GM18867 (cell line): Measurements from ENCODE around the gene ANO10.
"Not testable (repeated sequence)": the region's sequence is repeated elsewhere in the genome, so short reads cannot be mapped to it uniquely, and the experiment has no call there.

Experiments used
- ATAC-seq: cut with Tn5 transposase; IDR thresholded peaks from one replicate; pipeline ENCODE4 v1.9.1; 2021; ENCODE audit warnings: mild to moderate bottlenecking, moderate library complexity; ENCODE audit not compliant: unreplicated experiment

The ANO10 gene

DNA sequence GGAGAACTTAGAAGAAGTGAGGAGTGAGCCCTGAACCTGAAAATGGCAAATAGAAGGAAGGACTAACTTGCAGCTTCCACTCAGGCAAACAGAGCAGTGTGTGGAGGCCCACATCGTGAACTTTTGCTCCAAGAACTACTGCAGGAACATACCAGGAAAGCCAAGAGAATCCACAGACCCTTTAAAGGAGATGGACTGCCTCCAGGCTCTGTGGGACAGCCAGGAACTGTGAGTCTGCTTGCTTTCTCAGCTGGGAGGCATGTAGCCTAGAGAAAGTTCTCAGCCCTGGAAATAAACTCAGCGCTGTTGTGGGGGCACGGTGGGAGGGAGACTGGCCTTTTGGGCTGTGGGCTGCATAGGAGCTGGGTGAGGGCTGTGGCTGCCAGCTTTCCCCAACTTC is 242.5 kb downstream of the ANO10 start:
- ATAC-seq = no peak

DNA sequence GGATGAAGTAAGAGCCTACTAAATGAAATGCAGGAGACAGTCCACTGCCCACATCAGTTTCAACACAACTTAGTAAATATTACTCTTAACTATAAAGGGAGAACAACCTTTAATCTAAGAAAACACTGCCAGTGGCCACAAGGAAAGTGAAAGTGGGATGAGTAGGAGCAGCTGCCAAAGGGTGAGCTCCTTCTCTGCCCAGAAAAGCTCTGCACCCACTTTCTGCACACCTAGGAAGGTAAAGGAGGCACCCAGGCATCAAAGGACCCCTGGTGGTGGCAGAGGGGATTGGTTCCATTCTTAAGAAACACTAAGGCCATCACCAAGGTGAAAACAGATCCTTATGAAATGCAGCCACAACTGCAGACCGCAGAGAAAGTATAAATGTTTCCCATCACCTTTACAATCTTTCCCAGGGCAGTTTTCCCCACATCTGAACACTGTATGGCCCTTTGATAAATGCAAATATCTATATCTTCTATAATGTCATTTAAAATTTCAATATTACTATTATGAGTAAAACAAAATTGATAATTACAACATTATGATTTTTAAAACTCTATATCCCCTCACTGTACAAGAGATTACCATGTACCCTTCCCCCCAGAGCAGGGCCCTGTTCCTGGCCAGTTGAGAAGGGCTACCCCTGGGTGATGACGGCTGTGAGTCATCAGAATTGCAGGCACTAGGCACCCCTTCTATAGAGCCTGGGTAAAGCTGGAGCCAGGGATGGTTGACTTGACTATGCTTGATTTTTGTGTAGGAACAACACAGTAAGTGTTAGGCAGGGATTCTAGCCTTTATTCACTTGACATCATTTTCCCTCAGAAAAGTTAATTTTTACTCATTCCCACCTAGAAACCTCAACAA is 243.5 kb downstream of the ANO10 start:
- peak; percentile 78 for ATAC-seq

DNA sequence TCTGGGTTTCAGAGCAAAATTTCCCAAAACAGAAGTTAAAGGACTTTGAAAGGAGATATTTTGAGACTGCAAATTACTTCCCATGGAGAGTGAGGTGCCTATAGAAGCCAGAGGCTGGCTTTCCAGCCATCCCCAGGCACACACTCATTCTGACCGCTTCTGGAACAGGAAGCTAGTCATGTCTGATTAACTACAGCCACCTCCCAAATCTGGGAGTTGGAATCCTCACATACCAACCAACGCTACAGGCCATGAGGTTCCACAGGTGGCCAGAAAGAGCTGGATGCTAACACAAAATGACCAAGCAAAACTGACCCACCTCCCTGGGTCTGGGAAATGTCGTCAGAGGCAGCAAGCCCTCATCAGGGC is 248.3 kb downstream of the ANO10 start:
- ATAC-seq = no peak

DNA sequence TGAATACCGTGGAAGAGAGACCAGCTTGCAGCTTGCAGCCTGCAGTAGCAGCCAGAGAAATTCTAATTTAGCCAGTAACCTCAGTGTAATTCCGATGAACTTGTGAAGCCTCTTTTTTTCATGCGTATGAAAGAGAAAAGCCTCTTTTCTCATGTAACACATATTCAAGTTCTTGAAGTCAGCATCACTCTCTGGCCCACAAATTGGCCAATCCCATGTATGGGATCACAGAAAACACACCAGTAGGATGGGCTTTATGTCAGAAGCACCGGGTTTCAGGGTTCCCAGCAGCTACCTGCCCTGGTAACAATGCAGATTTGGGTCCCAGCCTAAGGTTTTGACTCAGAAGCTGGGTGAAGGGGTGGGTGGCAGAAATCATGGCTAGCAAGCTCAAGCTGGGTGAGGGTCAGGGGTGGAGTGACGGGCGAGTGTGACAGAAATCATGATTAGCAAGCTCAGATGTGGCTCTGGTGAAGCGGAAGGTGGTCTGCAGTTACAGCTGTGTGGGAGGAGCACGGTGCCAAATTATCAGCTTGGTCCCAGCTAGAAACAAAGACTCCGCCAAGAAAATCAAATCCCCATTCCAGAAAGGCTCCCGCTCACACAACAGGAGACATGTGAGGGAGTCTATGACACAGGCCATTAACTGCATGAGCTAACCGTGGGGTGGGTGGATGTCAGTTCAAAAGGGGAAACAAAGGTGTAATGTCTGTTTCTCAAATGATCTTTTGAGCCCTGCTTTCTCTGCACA is 248.8 kb downstream of the ANO10 start:
- ATAC-seq = no peak

DNA sequence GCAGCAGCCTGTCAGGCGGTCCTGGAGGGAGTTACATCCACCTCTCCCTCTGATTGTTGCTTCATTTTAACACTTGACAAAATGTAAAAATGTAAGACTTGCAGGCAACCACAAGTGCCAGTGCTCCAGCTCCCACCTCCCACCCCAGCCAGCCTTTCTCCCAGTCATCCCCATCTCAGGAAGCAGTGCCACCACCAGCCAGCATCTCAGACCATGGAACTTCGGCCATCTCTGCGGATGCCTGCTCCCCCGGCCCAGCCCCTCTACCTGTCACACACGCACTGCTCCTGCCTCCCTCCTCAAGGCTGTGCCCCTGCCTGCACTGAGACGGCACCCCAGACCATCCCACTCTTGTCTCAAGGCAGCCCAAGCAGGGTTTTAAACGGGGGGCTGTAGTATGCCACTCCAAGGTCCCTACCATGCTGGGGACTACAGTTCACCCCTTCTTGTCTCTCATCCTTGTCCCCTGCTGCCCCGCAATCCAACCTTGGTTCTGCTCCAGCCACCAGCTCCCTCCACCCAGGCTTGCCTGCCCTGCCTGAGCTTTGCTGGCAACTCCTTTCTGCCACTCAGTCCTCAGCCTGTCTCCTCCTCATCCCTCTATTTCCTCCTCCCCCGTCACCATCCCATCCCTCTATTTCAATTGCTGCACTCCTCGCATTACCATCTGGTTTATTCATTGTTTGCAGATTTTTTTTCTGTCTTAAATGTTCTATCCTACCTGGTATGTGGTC is 249.6 kb downstream of the ANO10 start:
- ATAC-seq = no peak

DNA sequence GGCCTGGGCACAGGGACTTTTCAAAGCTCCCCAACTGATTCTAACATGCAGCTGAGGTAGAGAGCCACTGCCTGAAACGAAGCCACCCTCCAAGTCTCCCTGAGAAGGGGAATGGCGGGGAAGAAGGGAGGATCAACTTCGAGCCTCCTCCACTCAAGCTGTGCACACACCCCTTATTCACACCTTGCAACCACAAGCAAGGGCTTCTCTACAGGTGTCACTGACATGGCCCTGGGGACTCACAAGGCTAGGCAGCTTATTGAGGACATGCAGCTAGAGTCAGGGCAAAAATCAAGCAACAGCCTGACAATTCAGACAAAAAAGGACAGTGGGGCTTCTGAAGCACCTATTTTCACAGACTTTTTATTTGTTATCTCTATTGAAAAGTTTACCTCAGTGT is 250.3 kb downstream of the ANO10 start:
- no peak for ATAC-seq

DNA sequence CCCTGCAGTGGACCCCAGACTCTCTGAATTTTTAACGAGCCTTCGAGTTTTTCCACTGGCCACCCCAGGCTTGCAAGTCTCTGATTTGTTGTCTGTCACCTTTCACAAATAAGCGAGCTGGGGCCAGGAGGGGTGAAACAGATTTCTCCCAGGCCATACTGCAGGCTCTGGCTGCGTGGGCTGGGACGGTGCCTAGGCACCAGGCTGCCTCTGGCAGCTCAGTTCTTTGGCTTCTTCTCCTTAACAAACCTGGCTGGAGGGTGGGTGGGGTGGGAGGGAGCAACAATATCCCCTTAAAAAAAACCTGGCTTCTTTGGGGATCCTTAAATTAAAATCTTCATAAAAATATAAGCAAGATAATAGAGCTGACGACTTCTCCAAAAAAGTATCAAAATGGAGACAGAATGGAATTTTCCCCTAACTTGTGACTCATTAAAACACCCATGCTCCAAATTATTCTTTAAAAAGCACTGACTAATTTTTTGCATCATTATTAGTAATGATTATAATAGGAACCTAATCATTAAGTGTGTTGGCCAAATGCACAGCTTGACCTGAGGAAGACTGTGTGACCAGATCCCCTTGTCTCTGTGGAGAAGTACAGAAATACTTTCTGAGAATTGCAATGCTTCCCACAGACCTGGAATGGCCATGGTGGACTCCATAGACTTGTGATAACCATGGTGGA is 251.4 kb downstream of the ANO10 start:
- no peak for ATAC-seq

DNA sequence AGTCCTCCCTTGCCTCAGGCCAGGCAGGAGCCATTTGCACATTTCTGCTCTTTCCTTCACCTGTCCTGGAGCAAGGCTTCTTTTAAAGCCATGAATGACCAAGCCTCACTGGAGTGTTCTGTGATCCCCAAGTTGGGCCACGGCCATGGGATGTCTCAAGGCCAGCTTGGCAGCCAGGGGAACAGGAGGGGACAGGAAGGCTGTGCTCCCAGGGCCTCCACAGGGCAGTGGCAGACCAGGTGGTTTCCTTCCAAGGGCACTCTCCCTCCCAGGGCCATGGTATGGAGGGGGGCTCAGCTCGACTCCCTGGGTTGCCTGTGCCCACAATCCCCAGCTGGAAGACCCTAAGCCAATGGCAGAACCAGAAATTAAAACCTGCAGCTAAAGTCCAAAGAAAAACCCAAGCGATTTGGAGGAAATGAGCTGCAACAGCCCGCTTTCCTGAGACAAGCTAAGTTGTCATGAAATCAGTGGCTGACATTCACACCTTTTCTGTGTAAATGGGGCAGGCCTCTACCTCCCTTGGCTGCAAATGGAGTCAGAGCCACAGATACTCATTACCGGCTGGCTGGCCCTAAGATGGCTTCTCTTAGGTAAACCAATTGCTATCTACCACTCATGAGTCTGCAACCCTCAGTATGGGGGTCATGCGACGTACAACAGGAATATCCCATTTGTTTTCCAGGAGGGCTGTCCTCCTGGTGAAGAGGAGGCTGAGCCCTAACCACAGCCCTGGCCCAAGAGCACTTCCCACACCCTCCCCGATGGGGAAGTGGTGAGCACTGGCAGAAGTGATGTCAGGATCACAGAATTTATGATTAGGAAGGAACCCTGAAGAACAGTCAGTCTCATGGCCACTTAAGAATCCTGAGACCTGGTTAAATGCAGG is 252.2 kb downstream of the ANO10 start:
- no peak for ATAC-seq

DNA sequence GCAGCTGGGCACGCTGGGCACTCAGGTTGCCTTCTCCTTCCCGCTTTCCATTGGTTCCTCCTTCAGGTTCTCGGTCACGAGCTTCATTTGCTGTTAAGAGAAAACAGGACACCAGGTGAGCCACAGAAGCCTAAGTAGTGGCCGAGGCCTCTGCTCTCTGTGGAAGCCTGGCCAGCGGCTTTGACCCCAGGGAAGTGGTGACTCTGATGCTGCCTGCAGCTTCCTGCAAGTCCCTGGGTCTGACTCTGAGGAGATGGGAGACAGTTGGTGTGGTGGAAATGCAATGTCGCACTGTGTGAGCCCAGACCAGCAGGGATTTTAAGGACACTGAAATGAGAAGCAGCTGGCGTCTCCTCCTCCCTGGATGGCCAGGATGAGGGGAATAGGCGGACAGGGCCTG is 254.9 kb downstream of the ANO10 start:
- no peak for ATAC-seq

DNA sequence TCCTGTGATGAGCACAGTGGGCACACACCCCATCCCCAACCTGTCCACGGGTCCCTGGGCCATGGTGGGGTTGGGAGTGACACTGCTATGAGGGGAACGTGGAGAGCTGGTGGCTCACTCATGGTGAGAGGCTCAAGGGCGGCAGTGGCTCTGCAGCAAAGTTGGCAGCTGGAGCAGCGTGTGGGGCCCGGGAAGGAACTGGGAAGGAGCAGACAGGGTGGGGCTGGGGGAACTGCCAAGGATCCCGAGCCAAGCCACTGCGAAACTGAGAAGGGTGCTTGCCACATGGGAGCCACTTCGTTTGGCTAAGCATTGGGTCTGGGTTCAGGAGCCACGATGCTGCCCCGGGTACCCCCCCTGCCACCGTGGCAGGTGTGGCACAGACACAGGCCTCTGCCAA is 255.3 kb downstream of the ANO10 start:
- ATAC-seq = no peak

DNA sequence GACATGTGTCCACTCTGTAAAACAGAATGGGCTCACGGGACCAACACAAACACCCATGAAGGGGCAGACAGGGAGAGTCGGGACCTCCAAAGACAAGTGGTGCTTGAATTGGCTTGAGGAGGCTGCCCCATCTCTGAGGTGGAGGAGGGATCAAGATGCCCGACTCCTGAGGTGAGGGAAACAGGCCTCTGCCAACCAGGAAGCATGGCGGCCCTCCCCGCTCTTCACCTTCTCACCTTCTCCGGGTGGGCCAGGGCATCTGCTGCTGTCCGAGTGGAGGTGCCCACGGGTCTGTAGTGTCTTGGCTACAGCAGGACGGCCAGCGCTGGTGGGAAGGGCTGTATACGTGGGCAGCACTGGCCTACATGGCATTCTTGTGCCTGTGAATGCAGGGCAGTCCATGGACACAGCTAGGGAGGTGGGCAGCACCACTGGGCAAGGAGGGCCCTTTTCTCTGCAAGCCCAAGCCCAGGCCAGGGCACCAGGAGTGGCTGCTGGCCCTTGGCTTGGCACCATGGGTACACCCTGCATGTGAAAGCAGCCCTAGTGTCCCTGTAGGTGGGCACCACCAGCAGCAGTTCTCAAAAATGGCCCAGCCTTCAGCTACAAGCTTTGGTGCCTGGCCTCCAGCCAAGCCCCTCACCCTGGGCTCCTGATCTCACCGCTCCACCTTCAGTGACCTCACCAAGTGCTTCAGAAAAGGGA is 256.1 kb downstream of the ANO10 start:
- no peak for ATAC-seq

DNA sequence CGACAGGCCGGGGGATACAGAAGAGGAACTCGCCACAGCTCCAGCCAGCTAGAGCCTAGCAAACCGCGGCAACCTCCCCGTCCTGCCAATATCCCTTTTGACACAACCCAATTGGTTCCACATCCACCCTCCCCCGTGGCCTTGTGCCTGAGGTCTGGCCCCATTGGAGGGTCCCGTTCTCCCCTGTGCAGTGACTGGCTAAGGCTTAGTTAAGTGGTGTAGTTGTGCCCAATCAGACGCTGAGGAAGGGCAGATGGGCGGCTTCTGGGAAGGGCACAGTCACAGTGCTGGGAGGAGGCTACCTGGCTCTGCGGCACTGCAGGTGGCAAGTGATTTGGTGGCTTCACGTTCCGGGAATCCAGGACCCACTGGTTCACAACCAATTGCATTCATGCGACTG is 256.9 kb downstream of the ANO10 start:
- ATAC-seq = no peak

DNA sequence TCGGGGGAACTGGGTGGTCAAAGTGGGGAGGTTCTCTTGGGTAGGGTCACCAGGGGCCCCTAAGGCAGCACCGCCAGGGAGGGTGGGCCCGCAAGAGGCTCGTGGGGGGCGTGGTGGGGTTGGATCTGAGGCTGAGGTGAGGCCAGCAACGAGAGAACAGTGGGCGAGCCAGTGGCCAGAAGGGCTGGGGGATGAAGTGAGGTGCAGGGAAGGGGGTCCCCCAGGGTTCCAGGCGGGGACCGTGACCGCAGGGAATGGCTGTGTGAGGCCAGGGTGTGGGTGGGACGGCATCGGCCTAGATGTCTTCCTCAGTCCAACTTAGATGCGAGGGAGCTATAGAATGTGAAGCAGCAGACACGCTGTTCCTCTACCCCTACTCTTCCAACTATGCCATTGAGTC is 257.3 kb downstream of the ANO10 start:
- no peak for ATAC-seq

DNA sequence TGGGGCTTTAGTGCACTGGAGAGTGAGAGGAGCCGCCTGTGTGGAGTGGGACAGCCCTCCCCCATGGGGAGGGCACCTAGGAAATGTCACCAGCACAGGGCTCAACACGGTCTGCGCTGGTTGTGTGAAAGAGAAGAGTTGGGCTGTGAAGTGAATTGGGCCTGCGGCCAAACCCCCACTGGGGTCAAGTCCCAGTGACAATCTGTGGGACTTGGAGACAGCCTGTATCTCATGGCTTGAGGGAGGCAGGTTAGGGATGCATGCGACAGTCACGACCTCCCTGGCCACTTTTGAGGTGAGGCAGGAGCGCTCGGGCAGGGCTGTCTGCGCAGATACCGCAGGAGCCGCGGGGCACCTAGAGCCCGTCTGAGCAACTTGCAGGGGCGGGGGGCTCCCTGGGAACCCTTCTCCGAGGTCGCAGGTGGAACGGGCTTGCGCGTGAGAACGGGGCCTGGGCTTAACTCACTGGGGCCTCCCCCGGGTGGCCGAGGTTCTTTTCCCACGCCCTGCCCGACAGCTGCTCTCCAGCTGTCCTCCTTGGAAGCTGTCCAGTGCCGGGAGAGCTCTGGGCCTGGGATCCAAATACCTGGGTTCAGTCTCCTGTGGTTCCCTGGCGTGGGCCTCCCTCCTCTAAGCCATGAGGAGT is 258.1 kb downstream of the ANO10 start:
- ATAC-seq = no peak

DNA sequence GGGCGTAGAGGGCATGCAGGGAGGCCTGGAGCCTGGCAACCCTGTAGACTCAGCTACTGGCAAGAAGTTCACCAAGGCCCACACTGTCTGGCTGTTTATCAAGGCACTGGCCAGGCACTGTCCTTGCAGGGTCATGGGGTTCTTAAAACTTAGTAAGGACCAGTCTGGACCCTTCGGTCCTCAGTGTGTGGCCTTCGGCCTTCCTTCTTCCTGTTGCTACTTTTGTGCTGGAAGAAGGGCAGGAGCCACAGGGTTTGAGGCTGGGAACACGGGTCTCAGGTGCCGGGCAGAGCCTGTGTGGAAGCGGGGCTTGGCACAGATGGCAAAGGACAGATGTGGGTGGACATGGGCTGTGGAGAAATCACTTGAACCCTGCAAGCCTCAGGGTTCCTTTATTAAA is 258.9 kb downstream of the ANO10 start:
- no peak for ATAC-seq

DNA sequence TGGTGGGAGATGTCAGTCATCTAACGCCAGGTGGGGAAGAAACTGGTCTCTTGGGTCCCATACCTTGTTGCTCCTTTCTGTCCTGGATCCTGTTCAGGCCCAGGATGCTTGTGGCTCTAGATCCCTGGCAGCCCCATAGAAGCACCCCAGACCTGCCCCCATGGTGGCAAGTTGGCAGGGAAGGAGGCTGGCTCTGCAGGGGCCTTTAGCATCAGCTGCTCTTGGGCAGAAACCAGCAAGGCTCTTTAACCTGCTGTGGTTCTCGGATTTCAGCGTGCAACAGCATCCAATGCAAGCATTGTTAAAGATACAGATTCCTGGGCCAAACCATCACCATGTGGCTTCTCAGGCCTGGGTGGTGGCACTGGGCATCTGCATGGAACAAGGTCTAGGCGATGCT is 259.6 kb downstream of the ANO10 start:
- no peak for ATAC-seq

DNA sequence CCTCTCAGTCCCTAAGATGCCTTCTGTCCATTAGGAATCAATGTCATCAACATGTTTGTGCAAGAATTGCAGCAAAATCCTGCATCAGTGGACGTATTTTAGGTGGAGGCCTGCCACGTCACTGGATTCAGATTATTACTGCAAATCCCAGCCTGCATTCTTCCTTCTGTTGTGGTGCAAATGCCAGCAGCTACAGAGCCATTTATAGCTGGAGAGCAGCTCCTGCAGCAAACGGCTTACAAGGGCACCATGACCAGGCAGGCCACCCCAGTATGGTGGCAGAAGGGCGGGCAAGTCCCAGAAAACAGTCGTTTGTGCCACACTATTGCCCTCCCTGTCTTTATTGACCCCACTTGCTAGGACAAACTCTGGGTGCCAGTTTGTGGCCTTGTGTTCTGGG is 260.7 kb downstream of the ANO10 start:
- no peak for ATAC-seq

DNA sequence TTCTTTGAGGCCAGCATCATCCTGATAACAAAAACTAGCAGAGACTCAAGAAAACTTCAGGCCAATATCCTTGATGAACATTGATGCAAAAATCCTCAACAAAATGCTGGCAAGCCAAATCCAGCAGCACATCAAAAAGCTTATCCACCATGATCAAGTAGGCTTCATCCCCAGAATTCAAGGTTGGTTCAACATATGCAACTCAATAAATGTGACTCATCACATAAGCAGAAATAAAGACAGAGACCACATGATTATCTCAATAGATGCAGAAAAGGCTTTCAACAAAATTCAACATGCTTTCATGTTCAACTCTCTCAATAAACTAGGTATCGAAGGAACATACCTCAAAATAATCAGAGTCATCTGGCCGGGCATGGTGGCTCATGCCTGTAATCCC is 265.8 kb downstream of the ANO10 start:
- ATAC-seq = not testable (repeated sequence)
